ENCODE results near the gene DONSON. TPM values are rescaled to one million over a fixed set of nuclear protein-coding genes. Genes with fewer than 3 reads are reported as not detected.

DONSON gene
- total and polyA plus RNA-seq, 2 of the 13 experiments (the other 11 are each of a cell fraction or from before 2014, with no cell fraction given): 35.4 to 63.6 TPM

DNA sequence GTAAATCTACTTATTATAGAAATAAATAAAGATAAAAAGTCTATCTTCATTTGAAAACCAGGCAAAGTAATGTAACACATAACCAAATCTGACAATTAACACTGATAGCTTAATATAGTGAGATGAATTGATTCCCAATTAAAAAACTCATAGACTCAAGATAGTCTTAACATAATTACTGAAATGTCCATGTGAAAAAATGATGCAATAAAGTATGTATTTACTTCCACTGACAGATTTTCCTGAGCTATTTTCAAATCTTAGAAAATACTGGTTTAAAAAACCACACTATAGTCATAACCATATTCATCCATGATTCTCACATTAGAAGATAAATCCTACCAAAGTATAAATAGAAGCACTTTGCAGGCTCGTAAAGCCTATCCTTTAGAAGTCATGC, 9.6 kb upstream of the DONSON start:
- no peaks in the 10 kb centered on the region for H4K20me1 ChIP-seq (ENCODE audit: insufficient read depth, low read length)

DNA sequence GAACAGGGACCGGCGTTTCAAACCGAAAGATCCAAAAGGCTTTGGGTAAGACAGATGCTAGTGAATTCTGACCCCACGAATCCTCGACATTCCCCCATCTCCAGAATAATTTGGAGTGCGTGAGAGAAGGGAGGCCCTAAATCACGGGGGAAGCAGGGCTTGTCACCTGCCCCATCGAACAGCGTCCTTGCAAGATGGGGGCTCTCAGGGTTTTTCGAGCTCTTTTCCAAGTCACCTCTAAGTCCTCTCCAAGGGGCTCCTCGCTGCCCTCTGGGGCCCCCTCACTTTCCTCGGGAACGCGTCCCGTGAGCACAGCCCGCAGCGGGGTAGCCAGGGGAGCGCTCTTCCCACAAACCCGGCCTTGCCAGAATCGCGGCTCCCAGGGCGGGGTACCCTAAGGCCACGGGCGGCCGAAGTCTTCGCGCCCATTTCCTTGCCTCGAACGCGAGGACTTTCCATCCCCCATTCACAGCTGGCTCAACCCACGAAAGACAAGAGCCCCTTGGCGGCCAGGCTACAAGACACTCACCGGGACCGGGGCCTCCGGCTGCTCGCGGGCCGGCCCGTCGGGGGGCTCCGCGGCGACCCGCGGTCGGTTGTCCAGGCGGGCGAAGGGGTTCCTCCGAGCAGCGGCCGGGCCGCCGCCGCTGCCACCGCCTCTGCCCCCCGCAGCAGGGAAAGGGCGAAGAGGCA, 546 bp downstream of the DONSON start:
- CTCF ChIA-PET (ENCODE audit: low intra/inter-chr PET ratio, low total read pairs): no interaction called here
- WGBS (ENCODE audit: low lambda C conversion rate): 0% methylated on average over 18 of the region's 57 CpGs
- no peaks in the 10 kb centered on the region; a peak in 1 of 5 replicates for H3K27me3 ChIP-seq (ENCODE audit: control insufficient read depth in 1 of 2, insufficient read depth in 2 of 2, low read length in 2 of 2)
- POLR2A ChIA-PET: interaction anchor here (0.6 to 2.0 kb wide), 20 partner anchors 8 to 860 kb away, joined by 3 to 19 read pairs (median 5); partner anchors contain the start of genes DNAJC28, GART, SON and SYNJ1
- FAIRE-seq (no peak), DNase-seq (ENCODE audit: low spot score) (no peak), ATAC-seq (peak; percentile 26)
- peaks cover 38% of the 10 kb centered on the region for H3K79me2 ChIP-seq (ENCODE audit: insufficient read depth, low read length)
- intact Hi-C loops (cut with micrococcal nuclease; ENCODE audit: unreplicated experiment) (loop anchor here (5.0 kb wide), 1 partner anchor 46 kb away; the partner anchor contains the start of genes GART and SON), in situ Hi-C loops (cut with HindIII; ENCODE audit: extremely low pct_ligation_motif_present, low pct_unique_long_range_greater_than_20kb) (no loop called here)
- no peaks in the 10 kb centered on the region for H3K9me3 ChIP-seq (ENCODE audit: low read length)
- H3K36me3 ChIP-seq (replicated peaks in 1 of 2; ENCODE audit: control insufficient read depth in 1 of 2, insufficient read depth in 2 of 2, low read length in 2 of 2): peaks cover 0 to 15% of the 10 kb centered on the region in 2 experiments; a peak in 1 of 5 replicates
- peak overlapping the region; percentile 86 for H3K27ac ChIP-seq (ENCODE audit: extremely low read length, insufficient read depth, low read length)
- BruUV-seq (replicated peaks): TSS peak; percentile 51
- no peaks in the 10 kb centered on the region for H4K20me1 ChIP-seq (ENCODE audit: insufficient read depth, low read length)
- no peak overlapping the region for H2AFZ ChIP-seq (ENCODE audit: low read length)
- peak overlapping the region; percentile 94 for H3K4me2 ChIP-seq (ENCODE audit: low read depth, low read length)
- peaks cover 35% of the 10 kb centered on the region for H3K4me1 ChIP-seq (ENCODE audit: insufficient read depth, low read length)
- peak overlapping the region; percentile 98 for H3K9ac ChIP-seq (ENCODE audit: insufficient read depth, low read depth, low read length)
- peak overlapping the region; percentile 96 to 97 (median 97) for H3K4me3 ChIP-seq (replicated peaks in 1 of 3; ENCODE audit: insufficient read depth in 1 of 3, low read depth in 2 of 3, low read length in 3 of 3)
- TF ChIP-seq, protein P1, sequence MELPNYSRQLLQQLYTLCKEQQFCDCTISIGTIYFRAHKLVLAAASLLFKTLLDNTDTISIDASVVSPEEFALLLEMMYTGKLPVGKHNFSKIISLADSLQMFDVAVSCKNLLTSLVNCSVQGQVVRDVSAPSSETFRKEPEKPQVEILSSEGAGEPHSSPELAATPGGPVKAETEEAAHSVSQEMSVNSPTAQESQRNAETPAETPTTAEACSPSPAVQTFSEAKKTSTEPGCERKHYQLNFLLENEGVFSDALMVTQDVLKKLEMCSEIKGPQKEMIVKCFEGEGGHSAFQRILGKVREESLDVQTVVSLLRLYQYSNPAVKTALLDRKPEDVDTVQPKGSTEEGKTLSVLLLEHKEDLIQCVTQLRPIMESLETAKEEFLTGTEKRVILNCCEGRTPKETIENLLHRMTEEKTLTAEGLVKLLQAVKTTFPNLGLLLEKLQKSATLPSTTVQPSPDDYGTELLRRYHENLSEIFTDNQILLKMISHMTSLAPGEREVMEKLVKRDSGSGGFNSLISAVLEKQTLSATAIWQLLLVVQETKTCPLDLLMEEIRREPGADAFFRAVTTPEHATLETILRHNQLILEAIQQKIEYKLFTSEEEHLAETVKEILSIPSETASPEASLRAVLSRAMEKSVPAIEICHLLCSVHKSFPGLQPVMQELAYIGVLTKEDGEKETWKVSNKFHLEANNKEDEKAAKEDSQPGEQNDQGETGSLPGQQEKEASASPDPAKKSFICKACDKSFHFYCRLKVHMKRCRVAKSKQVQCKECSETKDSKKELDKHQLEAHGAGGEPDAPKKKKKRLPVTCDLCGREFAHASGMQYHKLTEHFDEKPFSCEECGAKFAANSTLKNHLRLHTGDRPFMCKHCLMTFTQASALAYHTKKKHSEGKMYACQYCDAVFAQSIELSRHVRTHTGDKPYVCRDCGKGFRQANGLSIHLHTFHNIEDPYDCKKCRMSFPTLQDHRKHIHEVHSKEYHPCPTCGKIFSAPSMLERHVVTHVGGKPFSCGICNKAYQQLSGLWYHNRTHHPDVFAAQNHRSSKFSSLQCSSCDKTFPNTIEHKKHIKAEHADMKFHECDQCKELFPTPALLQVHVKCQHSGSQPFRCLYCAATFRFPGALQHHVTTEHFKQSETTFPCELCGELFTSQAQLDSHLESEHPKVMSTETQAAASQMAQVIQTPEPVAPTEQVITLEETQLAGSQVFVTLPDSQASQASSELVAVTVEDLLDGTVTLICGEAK (IDR thresholded peaks at IDR 0.05): no peak
- TF ChIP-seq, protein P1 (CRISPR knock-in tag; IDR thresholded peaks at IDR 0.05): 0 out of 2 replicates have a peak, but pooled peaks have one; percentile 4

More for the DNA sequence above, 9.6 kb upstream of the DONSON start:
- BruUV-seq (replicated peaks): no TSS peak
- Histone ChIP-seq H3K27me3 (ENCODE audit: control insufficient read depth in 1 of 2, insufficient read depth in 2 of 2, low read length in 2 of 2) (no peaks in the 10 kb centered on the region), H3K9ac (ENCODE audit: insufficient read depth, low read depth, low read length) (no peak overlapping the region), H3K79me2 (ENCODE audit: insufficient read depth, low read length) (no peaks in the 10 kb centered on the region), H2AFZ (ENCODE audit: low read length) (no peak overlapping the region), H3K4me3 (replicated peaks in 1 of 3; ENCODE audit: insufficient read depth in 1 of 3, low read depth in 2 of 3, low read length in 3 of 3) (no peak overlapping the region), H3K36me3 (replicated peaks in 1 of 2; ENCODE audit: control insufficient read depth in 1 of 2, insufficient read depth in 2 of 2, low read length in 2 of 2) (peaks cover 4 to 29% of the 10 kb centered on the region in 2 experiments), H3K4me2 (ENCODE audit: low read depth, low read length) (no peak overlapping the region), H3K27ac (ENCODE audit: extremely low read length, insufficient read depth, low read length) (no peak overlapping the region), H3K4me1 (ENCODE audit: insufficient read depth, low read length) (no peaks in the 10 kb centered on the region), H3K9me3 (ENCODE audit: low read length) (no peaks in the 10 kb centered on the region)
- CTCF ChIA-PET (ENCODE audit: low intra/inter-chr PET ratio, low total read pairs): no interaction called here
- DNase-seq (ENCODE audit: low spot score) (no peak), FAIRE-seq (no peak), ATAC-seq (no peak)
- in situ Hi-C loops (cut with HindIII; ENCODE audit: extremely low pct_ligation_motif_present, low pct_unique_long_range_greater_than_20kb): no loop called here
- WGBS (ENCODE audit: low lambda C conversion rate): 96% methylated on average over 1 of the region's 1 CpG
- POLR2A ChIA-PET: no interaction called here
- intact Hi-C loops (cut with micrococcal nuclease; ENCODE audit: unreplicated experiment): no loop called here
- TF ChIP-seq, protein P2, sequence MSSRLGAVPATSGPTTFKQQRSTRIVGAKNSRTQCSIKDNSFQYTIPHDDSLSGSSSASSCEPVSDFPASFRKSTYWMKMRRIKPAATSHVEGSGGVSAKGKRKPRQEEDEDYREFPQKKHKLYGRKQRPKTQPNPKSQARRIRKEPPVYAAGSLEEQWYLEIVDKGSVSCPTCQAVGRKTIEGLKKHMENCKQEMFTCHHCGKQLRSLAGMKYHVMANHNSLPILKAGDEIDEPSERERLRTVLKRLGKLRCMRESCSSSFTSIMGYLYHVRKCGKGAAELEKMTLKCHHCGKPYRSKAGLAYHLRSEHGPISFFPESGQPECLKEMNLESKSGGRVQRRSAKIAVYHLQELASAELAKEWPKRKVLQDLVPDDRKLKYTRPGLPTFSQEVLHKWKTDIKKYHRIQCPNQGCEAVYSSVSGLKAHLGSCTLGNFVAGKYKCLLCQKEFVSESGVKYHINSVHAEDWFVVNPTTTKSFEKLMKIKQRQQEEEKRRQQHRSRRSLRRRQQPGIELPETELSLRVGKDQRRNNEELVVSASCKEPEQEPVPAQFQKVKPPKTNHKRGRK (CRISPR knock-in tag; IDR thresholded peaks at IDR 0.05): no peak
- no peak for TF ChIP-seq HMGA1 (CRISPR knock-in tag; conservative IDR thresholded peaks at IDR 0.05)
- TF ChIP-seq ARID2 (CRISPR knock-in tag; IDR thresholded peaks at IDR 0.05; ENCODE audit: borderline replicate concordance): no peak
- TF ChIP-seq ATF7 (IDR thresholded peaks at IDR 0.05): peak; percentile 20; the same call in 1 of the 2 replicates
- TF ChIP-seq ATF7 (CRISPR knock-in tag; IDR thresholded peaks at IDR 0.05): no peak
- TF ChIP-seq ZFP1 (CRISPR knock-in tag; IDR thresholded peaks at IDR 0.05): no peak
- TF ChIP-seq ZNF766 (CRISPR knock-in tag; IDR thresholded peaks at IDR 0.05; ENCODE audit: borderline replicate concordance): no peak
